Measurements from ENCODE around the gene TMEM131L.

The TMEM131L gene

GRCh38 chr4:153638999-153639398 is 172.8 kb downstream of the TMEM131L start:
- Histone ChIP-seq H3K79me2 (ENCODE audit: low read length) (no peaks in the 10 kb centered on the region), H3K4me1 (ENCODE audit: low read length) (peaks cover 18% of the 10 kb centered on the region), H3K4me3 (ENCODE audit: low read length) (no peak overlapping the region), H3K27me3 (ENCODE audit: low read depth, low read length) (no peaks in the 10 kb centered on the region), H3K9ac (ENCODE audit: low read length) (no peak overlapping the region), H3K27ac (ENCODE audit: low read length) (no peak overlapping the region), H3K9me3 (ENCODE audit: insufficient read depth, low read length) (no peaks in the 10 kb centered on the region), H4K20me1 (ENCODE audit: insufficient read depth, low read length) (peaks cover 25% of the 10 kb centered on the region), H2AFZ (ENCODE audit: low read depth, low read length) (no peak overlapping the region), H3K4me2 (ENCODE audit: low read length) (no peak overlapping the region), H3K36me3 (replicated peaks; ENCODE audit: low read depth, low read length) (peaks cover 43% of the 10 kb centered on the region)
- no peak for TF ChIP-seq CTCF (IDR thresholded peaks at IDR 0.05; ENCODE audit: low read depth, low read length)
- no peak for TF ChIP-seq EZH2phosphoT487 (IDR thresholded peaks at IDR 0.05; ENCODE audit: low read depth)

GRCh38 chr4:153639833-153640802 is 174.0 kb downstream of the TMEM131L start:
- Histone ChIP-seq H3K4me3 (ENCODE audit: low read length) (no peak overlapping the region), H3K27me3 (ENCODE audit: low read depth, low read length) (no peaks in the 10 kb centered on the region), H3K27ac (ENCODE audit: low read length) (no peak overlapping the region), H3K9me3 (ENCODE audit: insufficient read depth, low read length) (peaks cover under 1% of the 10 kb centered on the region; the same call in 1 of the 2 replicates), H3K79me2 (ENCODE audit: low read length) (no peaks in the 10 kb centered on the region), H3K9ac (ENCODE audit: low read length) (no peak overlapping the region), H3K4me2 (ENCODE audit: low read length) (peak overlapping the region; percentile 5; the same call in 1 of the 2 replicates), H3K36me3 (replicated peaks; ENCODE audit: low read depth, low read length) (peaks cover 32% of the 10 kb centered on the region), H3K4me1 (ENCODE audit: low read length) (peaks cover 18% of the 10 kb centered on the region), H4K20me1 (ENCODE audit: insufficient read depth, low read length) (peaks cover 16% of the 10 kb centered on the region), H2AFZ (ENCODE audit: low read depth, low read length) (no peak overlapping the region)
- TF ChIP-seq EZH2phosphoT487 (IDR thresholded peaks at IDR 0.05; ENCODE audit: low read depth) (no peak), CTCF (IDR thresholded peaks at IDR 0.05; ENCODE audit: low read depth, low read length) (no peak)

- Histone ChIP-seq H4K20me1 (ENCODE audit: insufficient read depth, low read length) (peaks cover 10% of the 10 kb centered on the region; the same call in 1 of the 2 replicates), H3K4me1 (ENCODE audit: low read length) (peaks cover 18% of the 10 kb centered on the region), H3K27ac (ENCODE audit: low read length) (no peak overlapping the region), H3K9ac (ENCODE audit: low read length) (no peak overlapping the region), H3K9me3 (ENCODE audit: insufficient read depth, low read length) (peaks cover 5% of the 10 kb centered on the region; the same call in 1 of the 2 replicates), H3K79me2 (ENCODE audit: low read length) (no peaks in the 10 kb centered on the region), H3K4me2 (ENCODE audit: low read length) (peak overlapping the region; percentile 25), H3K27me3 (ENCODE audit: low read depth, low read length) (no peaks in the 10 kb centered on the region), H3K36me3 (replicated peaks; ENCODE audit: low read depth, low read length) (peaks cover 18% of the 10 kb centered on the region), H3K4me3 (ENCODE audit: low read length) (no peak overlapping the region), H2AFZ (ENCODE audit: low read depth, low read length) (no peak overlapping the region)
- TF ChIP-seq CTCF (IDR thresholded peaks at IDR 0.05; ENCODE audit: low read depth, low read length) (no peak), EZH2phosphoT487 (IDR thresholded peaks at IDR 0.05; ENCODE audit: low read depth) (no peak)
Measured at GRCh38 chr4:153641532-153641931, 175.4 kb downstream of the TMEM131L start.
